Measurements from ENCODE around the gene SMAD3. TPM values are rescaled to one million over a fixed set of nuclear protein-coding genes. Genes with fewer than 3 reads are reported as not detected.
A peak's percentile ranks its signal among the peaks of the same experiment; 100 is the strongest.

SMAD3 gene
- total and polyA plus RNA-seq, 10 of the 15 experiments (the other 5 are each of a cell fraction or from before 2014, with no cell fraction given) = 5.6 to 43.2 (median 16.0) TPM

- no peak for TF ChIP-seq MXI1 (IDR thresholded peaks at IDR 0.05; ENCODE audit: low read depth, low read length)
- TF ChIP-seq ZBTB40 (IDR thresholded peaks at IDR 0.05; ENCODE audit: borderline replicate concordance) = no peak
- peak; percentile 89 for TF ChIP-seq EED (IDR thresholded peaks at IDR 0.05; ENCODE audit: low read depth)
- TF ChIP-seq NKRF (conservative IDR thresholded peaks at IDR 0.05) = no peak
- TF ChIP-seq RUNX3 (IDR thresholded peaks at IDR 0.05; ENCODE audit: low read length) = peak; percentile 50
- TF ChIP-seq DPF2 (IDR thresholded peaks at IDR 0.05) = no peak
- TF ChIP-seq E2F4 (IDR thresholded peaks at IDR 0.05; ENCODE audit: low read depth, low read length) = no peak
- no peak for TF ChIP-seq BMI1 (IDR thresholded peaks at IDR 0.05; ENCODE audit: borderline replicate concordance)
- no peak for TF ChIP-seq SUPT20H (IDR thresholded peaks at IDR 0.05; ENCODE audit: borderline replicate concordance, control insufficient read depth, low read depth, low read length)
- no peak for TF ChIP-seq TCF7 (IDR thresholded peaks at IDR 0.05; ENCODE audit: borderline replicate concordance)
- TF ChIP-seq ATF7 (IDR thresholded peaks at IDR 0.05; ENCODE audit: low read depth) = no peak
- no peak for TF ChIP-seq RFX5 (IDR thresholded peaks at IDR 0.05; ENCODE audit: low read depth, low read length)
- peak in 1 of 2 experiments; percentile 46; a peak in 1 of 4 replicates for TF ChIP-seq ETV6 (conservative IDR thresholded peaks at IDR 0.05 in 1 of 2, IDR thresholded peaks at IDR 0.05 in 1 of 2; ENCODE audit: borderline replicate concordance in 1 of 2, low read depth in 1 of 2)
- no peak for TF ChIP-seq CBX5 (IDR thresholded peaks at IDR 0.05; ENCODE audit: low read depth)
- TF ChIP-seq STAT1 (conservative IDR thresholded peaks at IDR 0.05) = no peak
- TF ChIP-seq MTA2 (IDR thresholded peaks at IDR 0.05; ENCODE audit: low read depth) = no peak
- TF ChIP-seq MTA3 (IDR thresholded peaks at IDR 0.05; ENCODE audit: borderline replicate concordance, low read length) = no peak
- TF ChIP-seq SUZ12 (IDR thresholded peaks at IDR 0.05; ENCODE audit: unreplicated experiment) = no peak
- TF ChIP-seq IKZF2 (IDR thresholded peaks at IDR 0.05) = 0 out of 4 replicates have a peak, but pooled peaks of 1 of the 2 experiments have one; percentile 27
Observed at GRCh38 chr15:67174864-67175573, 109.6 kb downstream of the SMAD3 start (continued).
